ENCODE measurements around the gene MAPK13.
"Not testable (repeated sequence)": the region's sequence is repeated elsewhere in the genome, so short reads cannot be mapped to it uniquely, and the experiment has no call there.

MAPK13 gene

DNA sequence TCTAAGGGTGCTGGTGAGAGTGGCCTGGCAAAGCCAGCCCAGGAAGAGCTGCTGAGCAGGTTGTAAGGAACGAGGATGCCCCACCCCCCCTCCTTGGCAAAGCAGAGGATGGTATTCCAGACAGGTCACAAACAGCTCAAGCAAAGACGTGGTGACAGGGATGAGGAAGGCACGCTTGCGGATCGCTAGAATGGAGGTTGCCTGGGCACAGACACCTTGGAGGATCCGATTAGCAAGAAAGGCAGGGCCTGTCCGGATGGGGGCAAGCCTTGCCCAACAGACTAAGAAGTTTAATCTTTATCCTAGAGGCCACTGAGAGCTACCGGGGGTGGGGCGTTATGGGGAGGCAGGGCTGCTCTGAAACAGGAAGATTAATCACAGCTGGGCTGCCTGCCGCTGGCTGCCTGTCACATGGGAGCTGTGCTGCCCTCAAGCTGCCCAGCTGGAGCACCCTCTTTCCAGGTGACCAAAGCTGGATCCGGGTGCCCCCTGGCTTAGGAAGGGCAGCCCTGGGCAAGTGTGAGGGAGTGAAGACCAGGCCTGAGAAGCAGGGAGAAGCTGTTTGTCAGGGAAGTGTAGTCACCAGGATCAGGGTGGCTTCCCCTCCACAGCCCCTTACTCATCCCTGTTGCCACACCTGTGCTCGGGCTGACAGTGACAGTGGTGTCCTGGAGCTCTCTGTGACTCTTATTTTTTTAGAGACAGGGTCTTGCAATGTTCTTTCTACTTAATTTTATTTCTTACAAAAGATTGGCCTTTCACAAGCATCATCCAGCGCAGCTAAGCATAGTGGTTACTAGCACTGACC is 9.1 kb upstream of the MAPK13 start:
- Mint-ChIP-seq H3K4me1 (peaks cover 82% of the 10 kb centered on the region), H3K27ac (peak overlapping the region; percentile 98), H3K4me3 (peak overlapping the region; percentile 79), H3K36me3 (peaks cover 22% of the 10 kb centered on the region), H3K27me3 (no peaks in the 10 kb centered on the region), H3K9me3 (no peaks in the 10 kb centered on the region)
- ATAC-seq = peak; percentile 75

DNA sequence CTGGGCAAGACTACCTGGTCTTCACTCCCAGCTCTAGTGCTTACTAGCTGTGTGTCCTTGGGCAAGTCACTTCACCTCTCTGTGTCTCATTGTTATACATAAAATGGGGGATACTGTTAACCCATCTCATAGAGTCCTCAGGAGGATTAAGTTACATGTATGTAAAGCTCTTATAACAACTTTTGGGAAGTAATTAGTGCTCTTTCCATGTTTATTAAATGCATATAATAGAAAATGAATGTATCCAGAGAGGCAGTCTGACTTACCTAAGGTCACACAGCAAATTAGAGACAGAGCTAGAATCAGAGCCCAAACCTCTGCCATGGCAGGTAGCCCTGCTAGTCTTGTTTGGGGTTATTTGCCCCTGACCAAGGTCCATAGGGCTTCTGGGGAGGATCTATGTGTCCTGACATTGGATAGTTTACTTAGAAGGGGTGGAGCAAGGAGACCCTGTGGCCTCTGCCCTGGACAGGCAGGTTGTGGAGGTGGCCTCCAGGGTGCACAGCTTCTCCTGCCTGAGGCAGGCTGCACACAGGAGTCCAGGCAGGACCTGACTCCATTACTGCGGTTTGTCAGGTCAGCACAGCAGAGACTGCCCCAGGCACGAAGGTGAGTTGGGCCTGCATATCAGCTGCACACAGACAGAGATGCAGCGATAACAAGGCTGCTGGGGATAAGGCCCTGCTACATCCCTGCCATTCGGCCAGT is 8.4 kb upstream of the MAPK13 start:
- Mint-ChIP-seq H3K9me3 (no peaks in the 10 kb centered on the region), H3K4me3 (no peak overlapping the region)
- no peak for ATAC-seq

DNA sequence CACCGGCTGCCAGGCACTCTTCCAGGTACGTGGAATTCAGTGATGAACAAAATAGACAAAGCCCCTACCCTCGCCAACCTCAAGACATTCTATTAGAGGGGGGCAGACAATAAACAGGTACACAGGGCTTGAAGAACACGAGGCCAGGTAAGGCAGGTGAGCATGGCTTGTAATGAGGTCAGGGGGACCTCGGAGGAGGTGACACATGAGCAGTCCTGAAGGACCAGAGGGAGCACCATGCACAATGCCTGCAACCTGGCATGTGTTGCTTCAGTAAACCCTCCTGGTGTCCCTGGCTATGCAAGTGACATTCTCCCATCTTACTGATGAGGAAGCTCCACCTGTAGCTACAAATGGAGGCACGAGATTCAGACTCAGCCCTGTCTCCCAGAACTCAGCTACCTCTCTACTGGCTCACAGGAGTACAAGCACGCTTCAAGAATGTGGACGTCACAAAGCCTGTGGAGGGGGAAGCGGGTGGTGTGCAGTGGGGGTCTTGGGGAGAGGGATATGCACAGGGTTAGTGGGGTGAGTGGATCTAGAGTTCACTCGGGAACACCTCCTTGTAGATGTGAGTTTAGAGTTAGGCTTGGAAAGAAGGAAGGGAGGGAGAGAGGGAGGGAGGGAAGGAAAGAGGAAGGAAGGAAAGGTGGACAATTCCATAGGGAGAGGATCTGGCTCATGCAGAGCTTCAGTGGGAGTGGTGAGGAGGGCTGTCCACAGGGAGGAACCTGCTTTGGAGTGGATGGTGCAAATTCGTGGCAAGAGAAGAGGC is 7.6 kb upstream of the MAPK13 start:
- H3K9me3 Mint-ChIP-seq = no peaks in the 10 kb centered on the region
- H3K27ac Mint-ChIP-seq = peak overlapping the region; percentile 98
- H3K4me3 Mint-ChIP-seq = peak overlapping the region; percentile 24
- no peak for ATAC-seq
- H3K27me3 Mint-ChIP-seq = no peaks in the 10 kb centered on the region
- peaks cover 75% of the 10 kb centered on the region for H3K4me1 Mint-ChIP-seq
- peaks cover 9% of the 10 kb centered on the region for H3K36me3 Mint-ChIP-seq

More for the DNA sequence above, 8.4 kb upstream of the MAPK13 start:
- peaks cover 80% of the 10 kb centered on the region for H3K4me1 Mint-ChIP-seq
- H3K27ac Mint-ChIP-seq = peak overlapping the region; percentile 98
- H3K27me3 Mint-ChIP-seq = no peaks in the 10 kb centered on the region
- peaks cover 15% of the 10 kb centered on the region for H3K36me3 Mint-ChIP-seq

DNA sequence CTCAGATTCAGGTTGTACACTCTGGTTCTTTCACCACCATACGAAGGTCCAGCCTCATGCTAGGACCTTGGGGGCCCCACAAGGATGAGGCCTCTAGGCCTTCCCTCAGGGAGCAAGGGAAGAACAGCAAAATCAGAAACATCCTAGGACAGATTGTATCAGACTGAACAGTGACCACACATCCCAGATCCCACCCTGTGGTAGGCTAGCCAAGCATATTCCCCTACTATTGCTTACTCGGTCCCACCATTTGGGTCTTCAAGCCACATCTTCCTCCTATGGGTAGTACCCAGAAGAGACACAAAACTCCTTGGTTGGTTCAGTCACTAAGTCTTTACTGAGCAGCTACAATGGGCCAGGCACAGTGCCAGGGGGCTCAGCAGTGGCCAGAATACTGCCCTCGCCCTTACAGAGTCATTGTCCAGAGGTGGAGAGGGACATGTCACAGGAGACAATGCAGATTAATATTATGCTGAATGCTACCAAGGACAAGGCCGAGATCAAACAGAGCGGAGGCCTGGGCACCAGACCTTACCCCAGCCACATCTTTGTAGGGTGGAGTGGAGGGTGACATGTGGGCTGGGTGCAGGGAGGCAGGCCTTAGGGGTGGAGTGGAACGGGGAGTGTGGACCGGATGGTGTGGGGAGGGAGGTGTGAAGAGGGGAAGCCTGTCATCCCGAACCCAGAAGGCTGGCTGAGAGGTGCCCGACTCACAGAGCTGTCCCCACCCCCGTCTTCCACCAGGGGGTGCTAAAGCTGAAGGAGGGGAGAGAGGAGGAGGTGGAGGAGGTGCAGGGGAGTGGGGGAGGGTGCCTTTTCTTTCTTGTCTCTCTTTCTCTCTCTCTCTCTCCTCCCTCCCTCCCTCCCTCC is 6.8 kb upstream of the MAPK13 start:
- Mint-ChIP-seq H3K36me3 (peaks cover 8% of the 10 kb centered on the region), H3K9me3 (no peaks in the 10 kb centered on the region), H3K4me3 (no peak overlapping the region), H3K27me3 (no peaks in the 10 kb centered on the region), H3K27ac (peak overlapping the region; percentile 98), H3K4me1 (peaks cover 67% of the 10 kb centered on the region)
- peak; percentile 84 for ATAC-seq

DNA sequence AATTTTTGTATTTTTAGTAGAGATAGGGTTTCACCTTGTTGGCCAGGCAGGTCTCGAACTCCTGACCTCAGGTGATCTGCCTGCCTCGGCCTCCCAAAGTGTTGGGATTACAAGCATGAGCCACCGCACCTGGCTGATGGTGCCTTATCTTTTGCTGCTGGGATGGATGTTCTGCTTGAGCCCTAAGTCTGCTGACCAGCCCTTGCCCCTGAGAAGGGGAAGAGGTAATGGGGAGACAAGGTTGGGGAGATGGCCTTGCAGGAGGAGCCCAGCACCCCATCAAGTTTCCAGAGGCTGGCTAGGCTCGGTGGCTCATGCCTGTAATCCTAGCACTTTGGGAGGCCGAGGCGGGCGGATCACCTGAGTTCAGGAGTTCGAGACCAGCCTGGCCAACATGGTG is 6.0 kb upstream of the MAPK13 start:
- Mint-ChIP-seq H3K27ac (peak overlapping the region; percentile 98), H3K4me1 (peaks cover 66% of the 10 kb centered on the region)
- not testable (repeated sequence) for H3K4me3 Mint-ChIP-seq, ATAC-seq, H3K9me3 Mint-ChIP-seq, H3K36me3 Mint-ChIP-seq, H3K27me3 Mint-ChIP-seq

DNA sequence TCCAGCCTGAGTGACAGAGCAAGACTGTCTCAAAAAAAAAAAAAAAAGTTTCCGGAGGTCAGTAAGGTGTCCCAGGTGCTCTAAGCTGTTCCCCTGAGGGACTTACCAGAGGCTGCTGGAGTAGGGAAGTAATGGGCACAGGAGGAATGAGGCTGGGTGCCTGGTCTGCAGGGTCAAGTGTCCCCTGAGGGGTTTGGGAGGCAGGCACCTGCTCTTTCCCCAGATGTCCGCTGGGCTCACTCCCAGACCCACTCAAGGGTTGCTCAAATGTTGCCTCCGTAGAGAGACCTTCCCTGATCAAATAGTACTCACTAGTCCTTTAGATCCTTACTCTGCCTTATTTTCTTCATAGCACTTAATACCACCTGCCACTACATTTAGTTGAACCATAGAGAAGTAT is 5.4 kb upstream of the MAPK13 start:
- Mint-ChIP-seq H3K27me3 (no peaks in the 10 kb centered on the region), H3K27ac (no peak overlapping the region), H3K36me3 (no peaks in the 10 kb centered on the region), H3K4me1 (peaks cover 66% of the 10 kb centered on the region), H3K4me3 (no peak overlapping the region), H3K9me3 (no peaks in the 10 kb centered on the region)
- ATAC-seq = no peak

DNA sequence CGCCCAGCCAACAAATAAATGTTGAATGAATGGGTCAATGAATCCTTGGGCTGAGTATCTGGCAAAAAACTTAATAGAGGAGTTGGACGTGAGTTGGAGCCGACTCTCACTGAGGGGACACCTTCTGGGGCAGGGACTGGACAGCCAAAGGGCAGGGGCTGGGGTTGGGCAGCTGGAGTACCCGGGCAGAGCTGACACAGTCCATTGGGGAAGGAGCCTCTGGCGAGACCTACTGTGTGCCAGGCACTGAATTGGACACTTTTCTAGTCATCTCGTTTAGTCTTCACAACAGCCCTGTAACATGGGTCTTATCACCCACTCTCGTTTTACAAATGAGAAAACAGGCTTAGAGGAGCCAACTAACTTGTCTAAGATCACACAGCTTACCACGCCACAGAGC is 4.7 kb upstream of the MAPK13 start:
- H3K9me3 Mint-ChIP-seq = no peaks in the 10 kb centered on the region
- no peaks in the 10 kb centered on the region for H3K27me3 Mint-ChIP-seq
- H3K4me1 Mint-ChIP-seq = peaks cover 61% of the 10 kb centered on the region
- H3K36me3 Mint-ChIP-seq = no peaks in the 10 kb centered on the region
- no peak overlapping the region for H3K4me3 Mint-ChIP-seq
- no peak for ATAC-seq
- no peak overlapping the region for H3K27ac Mint-ChIP-seq

DNA sequence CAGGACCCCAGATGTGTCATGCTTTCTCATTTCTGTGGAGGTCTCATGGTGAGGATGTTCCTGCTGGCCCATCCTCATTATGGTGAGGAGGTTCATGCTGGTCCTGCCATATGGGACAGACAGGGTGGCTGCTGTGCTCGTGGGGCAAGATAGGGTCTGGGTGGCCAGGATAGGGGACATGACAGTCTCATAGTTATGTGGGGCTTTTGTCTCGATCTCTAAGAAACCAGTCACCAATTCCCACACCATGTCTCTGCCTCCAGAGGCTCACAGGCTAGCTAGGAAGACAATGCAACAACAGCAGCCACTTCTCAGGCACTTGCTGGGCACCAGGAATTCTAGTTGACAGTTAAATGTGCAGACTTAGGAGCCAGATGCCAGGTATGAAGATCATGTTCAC is 4.2 kb upstream of the MAPK13 start:
- no peaks in the 10 kb centered on the region for H3K27me3 Mint-ChIP-seq
- H3K27ac Mint-ChIP-seq = no peak overlapping the region
- ATAC-seq = no peak
- H3K4me1 Mint-ChIP-seq = peaks cover 55% of the 10 kb centered on the region
- H3K36me3 Mint-ChIP-seq = no peaks in the 10 kb centered on the region
- no peak overlapping the region for H3K4me3 Mint-ChIP-seq
- H3K9me3 Mint-ChIP-seq = no peaks in the 10 kb centered on the region

DNA sequence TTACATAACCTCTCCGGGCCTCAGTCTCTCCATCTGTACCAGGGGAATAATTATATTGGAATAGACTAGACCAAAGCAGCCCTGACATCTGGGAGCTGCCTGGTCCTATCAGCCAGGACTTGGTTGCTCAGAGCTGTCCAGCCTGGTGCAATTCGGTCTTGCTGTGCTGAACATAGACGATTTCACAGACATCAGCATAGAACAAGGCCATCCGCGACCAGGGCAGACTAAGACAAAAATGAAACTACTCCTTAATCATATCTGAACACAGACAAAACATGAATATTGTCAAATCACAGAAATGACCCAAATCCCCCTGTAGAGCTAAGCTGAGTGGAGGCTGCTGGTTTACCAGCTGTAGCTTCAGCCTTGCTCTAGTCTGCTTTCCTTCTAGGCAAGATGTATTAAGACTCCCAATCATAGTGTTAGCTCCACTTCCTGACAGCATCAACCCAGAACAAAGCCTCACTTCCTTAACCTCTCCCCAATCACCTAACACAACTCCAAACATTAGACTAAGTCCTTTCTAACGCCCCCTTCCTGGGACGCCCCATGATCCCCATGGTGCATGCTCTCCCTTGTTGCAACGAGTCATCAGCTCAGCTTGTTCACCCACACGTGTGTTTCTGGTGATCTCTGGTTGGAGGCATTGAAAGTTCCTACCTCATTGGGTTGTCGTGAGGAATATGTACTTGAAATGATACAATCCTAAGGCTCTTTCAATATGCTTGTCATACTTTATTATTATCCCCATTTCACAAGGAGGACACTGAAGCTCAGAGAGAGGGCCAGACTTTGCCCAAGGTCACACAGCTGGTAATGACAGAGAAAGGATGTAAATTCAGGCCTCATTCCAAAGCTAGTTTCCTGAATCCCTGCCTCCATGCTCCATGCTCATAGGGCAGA is 3.5 kb upstream of the MAPK13 start:
- Mint-ChIP-seq H3K27ac (no peak overlapping the region), H3K4me1 (peaks cover 52% of the 10 kb centered on the region), H3K36me3 (no peaks in the 10 kb centered on the region), H3K4me3 (no peak overlapping the region), H3K9me3 (no peaks in the 10 kb centered on the region), H3K27me3 (no peaks in the 10 kb centered on the region)
- ATAC-seq = no peak

DNA sequence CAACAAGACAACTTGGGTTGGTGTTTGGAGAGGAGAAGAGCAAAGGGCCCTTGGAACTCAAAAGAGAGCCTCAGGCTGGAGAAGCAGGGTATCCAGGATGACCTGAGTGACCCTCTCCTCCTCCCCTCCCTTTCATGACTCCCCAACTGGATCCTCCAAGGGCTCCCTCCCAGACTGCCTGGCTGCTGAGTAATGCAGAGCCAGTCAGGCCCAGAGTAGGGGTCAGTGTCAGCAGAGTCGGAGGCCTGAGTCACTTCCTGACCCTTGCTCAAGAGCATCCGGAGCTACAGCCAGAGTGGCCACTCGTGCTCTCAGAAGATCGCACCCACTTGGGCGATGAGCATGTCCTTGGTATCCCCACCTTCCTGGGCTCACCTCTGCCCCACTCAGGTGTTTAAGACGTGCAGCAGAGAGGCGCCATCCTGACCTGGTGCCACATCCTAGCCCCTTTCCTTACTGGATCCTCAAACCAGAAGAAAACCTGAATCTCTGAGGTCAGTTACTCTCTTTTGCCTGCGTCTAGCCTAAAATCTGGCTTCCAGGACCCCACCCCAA is 2.8 kb upstream of the MAPK13 start:
- H3K4me3 Mint-ChIP-seq = no peak overlapping the region
- H3K4me1 Mint-ChIP-seq = peaks cover 52% of the 10 kb centered on the region

DNA sequence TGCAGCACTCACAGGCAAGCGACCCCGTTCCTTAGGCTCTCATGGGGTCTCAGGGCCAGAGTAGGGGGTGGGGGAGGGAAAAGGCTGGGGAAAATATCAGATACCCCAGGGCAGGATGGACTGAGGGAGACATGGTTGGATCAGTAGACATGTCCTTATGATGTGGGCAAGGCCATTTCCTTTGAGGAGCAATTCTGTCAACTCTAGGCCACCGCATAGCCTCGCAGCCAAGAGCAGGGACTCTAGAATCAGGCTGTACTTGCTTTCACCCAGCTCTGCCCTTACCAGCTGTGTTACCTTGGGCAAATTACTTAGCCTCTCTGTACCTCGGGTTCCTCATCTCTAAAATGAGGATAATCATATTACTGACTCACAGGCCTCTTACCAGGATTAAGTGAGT is 2.2 kb upstream of the MAPK13 start:
- H3K9me3 Mint-ChIP-seq = no peaks in the 10 kb centered on the region
- no peak for ATAC-seq
- peaks cover 52% of the 10 kb centered on the region for H3K4me1 Mint-ChIP-seq
- H3K27me3 Mint-ChIP-seq = no peaks in the 10 kb centered on the region
- peaks cover 3% of the 10 kb centered on the region for H3K36me3 Mint-ChIP-seq
- H3K27ac Mint-ChIP-seq = no peak overlapping the region
- H3K4me3 Mint-ChIP-seq = no peak overlapping the region

More for the DNA sequence above, 2.8 kb upstream of the MAPK13 start:
- no peak for ATAC-seq
- no peaks in the 10 kb centered on the region for H3K36me3 Mint-ChIP-seq
- no peak overlapping the region for H3K27ac Mint-ChIP-seq
- H3K9me3 Mint-ChIP-seq = no peaks in the 10 kb centered on the region
- no peaks in the 10 kb centered on the region for H3K27me3 Mint-ChIP-seq

DNA sequence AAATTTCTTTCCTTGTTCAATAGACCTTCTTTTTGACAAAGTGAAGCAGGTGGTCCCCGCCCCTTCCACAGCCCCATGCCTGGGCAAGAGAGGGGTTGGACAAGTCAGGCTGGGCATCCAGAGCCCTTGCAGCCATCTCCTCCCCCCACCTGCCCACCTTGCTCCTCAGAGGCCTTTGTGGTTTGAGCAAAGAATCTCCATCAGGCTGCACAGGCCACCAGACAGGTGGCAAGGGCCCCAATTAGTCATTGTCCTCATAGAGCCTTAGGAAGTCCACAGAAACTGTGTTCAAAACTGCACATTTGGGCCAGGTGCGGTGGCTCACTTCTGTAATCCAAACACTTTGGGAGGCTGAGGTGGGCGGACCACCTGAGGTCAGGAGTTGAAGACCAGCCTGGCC is 1.5 kb upstream of the MAPK13 start:
- H3K4me1 Mint-ChIP-seq = peaks cover 52% of the 10 kb centered on the region
- no peaks in the 10 kb centered on the region for H3K9me3 Mint-ChIP-seq
- H3K27ac Mint-ChIP-seq = peak overlapping the region; percentile 76
- ATAC-seq = no peak
- no peaks in the 10 kb centered on the region for H3K27me3 Mint-ChIP-seq
- peak overlapping the region; percentile 47 for H3K4me3 Mint-ChIP-seq
- H3K36me3 Mint-ChIP-seq = peaks cover 10% of the 10 kb centered on the region

DNA sequence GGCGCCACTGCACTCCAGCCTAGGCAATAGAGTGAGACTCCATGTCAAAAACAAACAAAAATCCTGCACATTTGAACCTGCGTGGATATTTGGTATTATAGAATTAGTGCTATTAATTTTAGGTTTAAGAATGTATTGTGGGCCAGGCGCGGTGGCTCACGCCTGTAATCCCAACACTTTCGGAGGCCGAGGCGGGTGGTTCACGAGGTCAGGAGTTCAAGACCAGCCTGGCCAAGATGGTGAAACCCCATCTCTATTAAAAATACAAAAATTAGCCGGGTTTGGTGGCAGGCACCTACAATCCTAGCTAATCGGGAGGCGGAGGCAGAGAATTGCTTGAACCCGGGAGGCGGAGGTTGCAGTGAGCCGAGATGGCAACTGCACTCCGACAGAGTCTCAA is 979 bp upstream of the MAPK13 start:
- H3K4me1 Mint-ChIP-seq = peaks cover 48% of the 10 kb centered on the region
- peak overlapping the region; percentile 76 for H3K27ac Mint-ChIP-seq
- ATAC-seq = not testable (repeated sequence)

More for the DNA sequence above, 979 bp upstream of the MAPK13 start:
- not testable (repeated sequence) for H3K27me3 Mint-ChIP-seq, H3K9me3 Mint-ChIP-seq
- Mint-ChIP-seq H3K4me3 (peak overlapping the region; percentile 47), H3K36me3 (peaks cover 13% of the 10 kb centered on the region)

All from stimulated activated memory B cell treated with anti-CD40 and anti-IgM and Interleukin-4, amounts not matched to agents 10 μg/mL and 1 μg/mL and 100 μg/mL, for 72 hours (primary cell).